GM19324 (cell line): ENCODE data around the gene PCDH17.

ENCODE experiments used
- ATAC-seq: cut with Tn5 transposase; IDR thresholded peaks from one replicate; pipeline ENCODE4 v1.9.1; 2021; ENCODE audit warnings: mild to moderate bottlenecking, moderate library complexity; ENCODE audit not compliant: unreplicated experiment, low FRiP score

The PCDH17 gene

GRCh38 chr13:57724486-57725272 is 93.1 kb downstream of the PCDH17 start:
- no peak for ATAC-seq

- no peak for ATAC-seq
Observed at GRCh38 chr13:57725480-57725879, 93.9 kb downstream of the PCDH17 start.

- no peak for ATAC-seq
Observed at GRCh38 chr13:57726981-57727380, 95.4 kb downstream of the PCDH17 start.

- no peak for ATAC-seq
Observed at GRCh38 chr13:57734306-57734705, 102.8 kb downstream of the PCDH17 start.

- no peak for ATAC-seq
Observed at GRCh38 chr13:57739089-57739488, 107.5 kb downstream of the PCDH17 start.

GRCh38 chr13:57739543-57740190 is 108.1 kb downstream of the PCDH17 start:
- ATAC-seq = no peak

- ATAC-seq = no peak
Observed at GRCh38 chr13:57740719-57741118, 109.2 kb downstream of the PCDH17 start.

GRCh38 chr13:57748096-57748495 is 116.6 kb downstream of the PCDH17 start:
- ATAC-seq = no peak

GRCh38 chr13:57760951-57761350 is 129.4 kb downstream of the PCDH17 start:
- no peak for ATAC-seq

GRCh38 chr13:57763689-57764088 is 132.1 kb downstream of the PCDH17 start:
- ATAC-seq = no peak
